ENCODE results near the gene GALNT17. TPM values are rescaled to one million over a fixed set of nuclear protein-coding genes. Genes with fewer than 3 reads are reported as not detected.

Gene GALNT17
- total RNA-seq, 1 experiment from 2014 or later: not detected

- DNase-seq (ENCODE audit: low read depth): no peak
These were observed 518.9 kb downstream of the GALNT17 start for GRCh38 chr7:71650653-71651337.

GRCh38 chr7:71652510-71652909 is 520.6 kb downstream of the GALNT17 start:
- no peak for DNase-seq (ENCODE audit: low read depth)

More at GRCh38 chr7:71650653-71651337, 518.9 kb downstream of the GALNT17 start:
- in situ Hi-C loops (cut with HindIII; ENCODE audit: low pct_unique_long_range_greater_than_20kb, low sequenced_read_pairs): no loop called here

GRCh38 chr7:71657386-71657785 is 525.4 kb downstream of the GALNT17 start:
- in situ Hi-C loops (cut with HindIII; ENCODE audit: low pct_unique_long_range_greater_than_20kb, low sequenced_read_pairs): no loop called here
- no peak for DNase-seq (ENCODE audit: low read depth)

More at GRCh38 chr7:71652510-71652909, 520.6 kb downstream of the GALNT17 start:
- in situ Hi-C loops (cut with HindIII; ENCODE audit: low pct_unique_long_range_greater_than_20kb, low sequenced_read_pairs): no loop called here

- DNase-seq (ENCODE audit: low read depth): no peak
- in situ Hi-C loops (cut with HindIII; ENCODE audit: low pct_unique_long_range_greater_than_20kb, low sequenced_read_pairs): no loop called here
These were observed 527.7 kb downstream of the GALNT17 start for GRCh38 chr7:71659622-71660021.

- DNase-seq (ENCODE audit: low read depth): no peak
- in situ Hi-C loops (cut with HindIII; ENCODE audit: low pct_unique_long_range_greater_than_20kb, low sequenced_read_pairs): no loop called here
These were observed 529.8 kb downstream of the GALNT17 start for GRCh38 chr7:71661671-71662224.

GRCh38 chr7:71665716-71666115 is 533.8 kb downstream of the GALNT17 start:
- in situ Hi-C loops (cut with HindIII; ENCODE audit: low pct_unique_long_range_greater_than_20kb, low sequenced_read_pairs): no loop called here
- DNase-seq (ENCODE audit: low read depth): no peak

- in situ Hi-C loops (cut with HindIII; ENCODE audit: low pct_unique_long_range_greater_than_20kb, low sequenced_read_pairs): no loop called here
- no peak for DNase-seq (ENCODE audit: low read depth)
These were observed 536.6 kb downstream of the GALNT17 start for GRCh38 chr7:71668572-71668971.

GRCh38 chr7:71679480-71679879 is 547.5 kb downstream of the GALNT17 start:
- in situ Hi-C loops (cut with HindIII; ENCODE audit: low pct_unique_long_range_greater_than_20kb, low sequenced_read_pairs): no loop called here
- no peak for DNase-seq (ENCODE audit: low read depth)

GRCh38 chr7:71682181-71682580 is 550.2 kb downstream of the GALNT17 start:
- in situ Hi-C loops (cut with HindIII; ENCODE audit: low pct_unique_long_range_greater_than_20kb, low sequenced_read_pairs): no loop called here
- DNase-seq (ENCODE audit: low read depth): no peak

GRCh38 chr7:71682841-71683781 is 551.2 kb downstream of the GALNT17 start:
- in situ Hi-C loops (cut with HindIII; ENCODE audit: low pct_unique_long_range_greater_than_20kb, low sequenced_read_pairs): no loop called here
- DNase-seq (ENCODE audit: low read depth): no peak

- in situ Hi-C loops (cut with HindIII; ENCODE audit: low pct_unique_long_range_greater_than_20kb, low sequenced_read_pairs): no loop called here
These were observed 555.3 kb downstream of the GALNT17 start for GRCh38 chr7:71687286-71687685.

GRCh38 chr7:71687831-71688599 is 556.1 kb downstream of the GALNT17 start:
- in situ Hi-C loops (cut with HindIII; ENCODE audit: low pct_unique_long_range_greater_than_20kb, low sequenced_read_pairs): no loop called here

More at GRCh38 chr7:71687286-71687685, 555.3 kb downstream of the GALNT17 start:
- no peak for DNase-seq (ENCODE audit: low read depth)

GRCh38 chr7:71691538-71691937 is 559.6 kb downstream of the GALNT17 start:
- in situ Hi-C loops (cut with HindIII; ENCODE audit: low pct_unique_long_range_greater_than_20kb, low sequenced_read_pairs): no loop called here

More at GRCh38 chr7:71687831-71688599, 556.1 kb downstream of the GALNT17 start:
- no peak for DNase-seq (ENCODE audit: low read depth)

GRCh38 chr7:71694665-71695064 is 562.7 kb downstream of the GALNT17 start:
- no peak for DNase-seq (ENCODE audit: low read depth)
- in situ Hi-C loops (cut with HindIII; ENCODE audit: low pct_unique_long_range_greater_than_20kb, low sequenced_read_pairs): no loop called here

More at GRCh38 chr7:71691538-71691937, 559.6 kb downstream of the GALNT17 start:
- DNase-seq (ENCODE audit: low read depth): no peak

- DNase-seq (ENCODE audit: low read depth): no peak
- in situ Hi-C loops (cut with HindIII; ENCODE audit: low pct_unique_long_range_greater_than_20kb, low sequenced_read_pairs): no loop called here
These were observed 563.2 kb downstream of the GALNT17 start for GRCh38 chr7:71695186-71695585.

- DNase-seq (ENCODE audit: low read depth): no peak
- in situ Hi-C loops (cut with HindIII; ENCODE audit: low pct_unique_long_range_greater_than_20kb, low sequenced_read_pairs): no loop called here
These were observed 564.6 kb downstream of the GALNT17 start for GRCh38 chr7:71696511-71696910.

GRCh38 chr7:71697400-71697799 is 565.5 kb downstream of the GALNT17 start:
- no peak for DNase-seq (ENCODE audit: low read depth)
- in situ Hi-C loops (cut with HindIII; ENCODE audit: low pct_unique_long_range_greater_than_20kb, low sequenced_read_pairs): no loop called here

GRCh38 chr7:71705217-71705616 is 573.3 kb downstream of the GALNT17 start:
- in situ Hi-C loops (cut with HindIII; ENCODE audit: low pct_unique_long_range_greater_than_20kb, low sequenced_read_pairs): no loop called here
- no peak for DNase-seq (ENCODE audit: low read depth)
